GM21825 (cell line): ENCODE data around the gene POLR1D.
"Not testable (repeated sequence)": the region's sequence is repeated elsewhere in the genome, so short reads cannot be mapped to it uniquely, and the experiment has no call there.

ENCODE experiments used
- ATAC-seq: cut with Tn5 transposase; IDR thresholded peaks from one replicate; pipeline ENCODE4 v1.9.1; 2021; ENCODE audit warnings: mild to moderate bottlenecking, moderate library complexity; ENCODE audit not compliant: unreplicated experiment

The POLR1D gene

GRCh38 chr13:27613628-27614027, 8.1 kb upstream of the POLR1D start:
- no peak for ATAC-seq

DNA sequence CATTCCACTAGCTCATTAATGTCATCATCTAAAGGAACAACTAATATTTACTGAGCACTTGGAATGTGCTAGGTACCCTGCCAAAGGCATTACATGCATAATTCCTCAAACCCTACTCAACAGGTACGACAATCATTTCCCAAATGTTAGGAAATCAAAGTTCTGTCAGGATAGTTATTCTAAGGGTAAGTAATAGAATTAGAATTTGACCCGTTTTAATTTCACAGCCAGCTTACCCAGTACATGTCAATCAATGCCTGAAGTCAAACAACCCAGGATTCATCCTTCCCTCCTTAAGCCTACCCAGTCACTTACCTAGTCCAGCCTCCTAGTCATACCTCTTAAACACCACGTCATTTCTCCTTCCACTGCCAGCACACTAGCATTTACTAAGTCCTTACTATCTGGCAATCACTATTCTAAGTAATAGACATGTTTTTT, 3.8 kb upstream of the POLR1D start:
- ATAC-seq: no peak

DNA sequence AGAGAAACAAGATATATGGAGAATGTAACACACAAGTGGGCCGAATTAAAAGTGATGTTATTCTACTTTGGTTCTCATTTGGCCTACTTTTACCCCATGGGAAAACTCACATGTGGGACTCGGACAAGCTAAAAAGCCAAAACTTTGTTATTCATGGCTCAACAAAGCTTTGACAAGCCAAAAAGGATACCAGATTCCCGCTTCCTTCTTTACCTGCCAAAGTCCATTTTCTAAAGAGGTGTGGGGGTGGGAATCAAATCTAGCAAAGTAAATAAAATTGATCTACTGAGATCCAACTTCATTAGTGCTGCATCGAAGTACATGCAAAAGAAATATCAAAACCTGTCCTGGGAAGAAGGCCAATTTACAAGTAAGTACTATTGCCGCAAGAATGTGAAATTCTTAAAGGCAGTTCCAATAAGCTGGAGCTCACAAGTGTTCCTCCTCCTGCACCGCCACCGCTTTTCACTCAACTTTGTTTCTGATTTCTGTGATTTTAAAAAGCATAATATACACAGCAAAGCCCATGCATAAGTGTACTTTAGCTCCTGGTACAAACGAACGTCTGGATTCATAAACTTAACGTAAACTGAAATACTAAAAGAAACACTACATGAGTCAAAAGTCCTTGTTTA, 2.5 kb upstream of the POLR1D start:
- ATAC-seq: no peak

- ATAC-seq: peak; percentile 18
These were observed 1.8 kb upstream of the POLR1D start for GRCh38 chr13:27619728-27620376.

DNA sequence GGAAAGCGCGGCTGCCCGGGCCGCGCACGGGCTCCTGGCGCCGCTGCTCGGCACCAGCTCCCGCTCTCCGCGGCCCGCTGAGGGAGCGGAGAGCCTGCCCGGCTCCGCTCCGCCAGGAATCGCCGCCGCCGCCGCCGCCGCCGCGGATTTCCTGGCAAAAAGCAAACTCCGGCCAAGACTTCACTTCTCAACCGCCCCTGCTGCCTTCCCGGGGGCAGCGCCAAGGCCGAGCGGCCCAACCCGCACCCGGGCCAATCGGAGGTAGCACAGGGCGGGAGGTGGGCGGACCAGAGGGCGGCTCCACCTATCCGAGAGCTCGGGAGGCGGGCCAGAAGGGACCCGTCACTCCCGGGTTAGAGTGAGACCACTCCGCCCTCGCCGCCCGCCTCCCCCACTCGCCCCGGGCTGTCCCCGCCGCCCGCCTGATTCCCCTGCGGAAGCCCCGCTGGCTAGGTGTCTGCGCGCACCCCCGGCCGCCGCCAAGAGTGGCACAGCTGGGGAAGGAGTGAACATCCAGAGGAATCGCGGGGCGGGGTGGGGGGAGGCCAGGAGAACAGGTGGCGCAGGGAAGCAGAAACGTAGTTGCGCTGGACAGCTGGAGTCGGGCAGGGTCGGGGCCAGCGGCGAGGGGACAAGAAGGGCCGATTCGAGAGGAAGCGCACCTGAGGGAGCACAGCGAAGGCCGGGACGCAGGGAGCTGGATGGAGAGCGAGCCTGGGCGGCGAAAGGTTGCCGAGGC, 1.1 kb upstream of the POLR1D start, which contains the start of gene LNX2:
Gene LNX2, minus strand, starts transcription at position 153 of the 739 bp plus-strand sequence. CDS start 38,826 bp downstream, outside the sequence.
- ATAC-seq: peak; percentile 86

DNA sequence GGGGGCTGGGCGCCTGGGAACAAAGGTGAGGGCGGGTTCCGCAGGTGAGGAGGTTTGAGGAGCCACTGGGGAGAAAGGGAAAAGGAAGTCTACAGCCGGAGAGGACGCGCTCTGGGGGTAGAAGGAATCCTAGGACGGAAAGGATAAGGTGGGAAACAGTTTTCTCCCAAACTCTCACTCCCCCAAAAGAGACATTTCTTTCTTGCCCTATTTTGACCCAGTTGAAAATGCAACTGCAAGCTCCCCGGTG, 651 bp upstream of the POLR1D start:
- ATAC-seq: no peak

GRCh38 chr13:27622102-27622820, 569 bp downstream of the POLR1D start:
- no peak for ATAC-seq

- no peak for ATAC-seq
These were observed 1.2 kb downstream of the POLR1D start for GRCh38 chr13:27622881-27623280.

DNA sequence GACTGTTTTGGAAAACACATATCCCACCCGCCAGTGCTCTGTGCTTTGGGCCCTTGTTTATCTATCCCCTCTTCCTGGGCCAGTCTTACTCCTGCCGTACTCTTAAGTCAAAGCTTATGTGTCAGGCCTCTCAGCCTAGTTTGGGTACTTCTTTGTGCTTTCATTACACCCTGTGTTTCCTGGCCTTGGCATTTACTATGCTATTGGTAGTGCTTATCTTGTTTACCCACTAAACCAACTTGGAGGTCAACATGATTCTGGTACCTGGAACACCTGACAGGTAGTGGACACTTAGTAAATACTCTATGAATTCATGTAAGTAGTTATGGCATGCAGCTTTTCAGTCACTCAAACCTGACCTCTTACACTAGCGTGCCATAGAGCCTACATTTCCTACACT, 2.4 kb downstream of the POLR1D start:
- ATAC-seq: no peak

GRCh38 chr13:27625839-27626238, 4.1 kb downstream of the POLR1D start:
- ATAC-seq: no peak

DNA sequence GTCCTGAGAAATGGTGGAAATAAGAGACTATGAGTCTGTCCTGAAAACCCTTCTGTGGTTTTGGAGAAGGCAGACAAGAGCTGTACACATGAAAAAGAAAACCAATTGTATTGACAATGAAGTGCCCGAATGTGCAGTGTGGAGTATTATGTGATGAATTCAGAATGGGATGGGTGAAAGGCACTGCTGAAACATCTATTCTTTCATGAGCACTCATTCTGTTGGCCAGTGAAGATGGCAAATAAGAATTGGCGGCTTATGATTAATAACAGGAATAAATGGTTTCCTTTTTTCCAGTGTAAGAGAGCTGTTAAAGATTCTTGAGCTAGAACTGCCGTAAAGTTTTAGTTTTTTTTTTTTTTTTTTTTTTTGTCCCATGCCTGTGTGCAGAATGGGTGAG, 5.7 kb downstream of the POLR1D start:
- no peak for ATAC-seq

DNA sequence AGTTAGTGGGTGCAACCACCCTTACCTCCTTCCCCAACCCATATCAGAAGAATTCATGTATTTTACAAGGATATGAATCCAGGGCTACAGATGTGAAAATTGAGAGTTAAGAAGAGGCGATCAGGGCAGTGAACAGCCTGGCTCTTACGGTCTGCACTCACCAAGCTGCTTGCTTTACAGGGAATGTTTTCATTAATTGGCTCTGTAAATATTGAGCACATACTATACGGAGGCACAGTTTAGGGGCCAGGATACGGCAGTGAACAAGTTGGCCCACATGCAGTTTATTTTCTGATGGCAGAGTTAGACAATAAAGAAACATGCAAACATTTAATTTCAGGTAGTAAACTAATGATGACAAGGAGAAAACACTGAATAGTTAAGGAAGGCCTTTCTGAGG, 6.4 kb downstream of the POLR1D start:
- ATAC-seq: no peak

GRCh38 chr13:27628766-27629165, 7.1 kb downstream of the POLR1D start:
- not testable (repeated sequence) for ATAC-seq

- no peak for ATAC-seq
These were observed 9.5 kb downstream of the POLR1D start for GRCh38 chr13:27631156-27631555.

GRCh38 chr13:27631665-27632064, 10.0 kb downstream of the POLR1D start:
- no peak for ATAC-seq

GRCh38 chr13:27632214-27632613, 10.5 kb downstream of the POLR1D start:
- no peak for ATAC-seq

DNA sequence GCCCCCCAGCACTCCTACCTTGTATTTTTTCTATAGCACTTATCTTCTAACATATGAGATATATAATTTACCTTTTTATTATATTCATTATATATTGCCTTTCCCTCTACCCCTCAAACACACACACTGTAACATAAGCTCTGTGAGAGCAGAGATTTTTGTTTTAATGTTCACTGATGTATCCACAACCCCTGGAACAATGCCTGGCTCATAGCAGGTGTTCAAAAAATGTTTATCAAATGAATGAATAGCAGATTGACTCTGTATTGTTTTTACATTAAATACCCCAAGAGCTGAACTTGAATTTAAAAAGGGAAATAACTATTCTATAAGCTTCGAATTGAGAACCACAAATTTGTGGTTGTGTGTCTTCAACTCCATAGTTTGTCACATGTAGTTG, 11.0 kb downstream of the POLR1D start:
- ATAC-seq: no peak

- no peak for ATAC-seq
These were observed 12.5 kb downstream of the POLR1D start for GRCh38 chr13:27634231-27634630.

GRCh38 chr13:27634791-27635190, 13.1 kb downstream of the POLR1D start:
- ATAC-seq: no peak

DNA sequence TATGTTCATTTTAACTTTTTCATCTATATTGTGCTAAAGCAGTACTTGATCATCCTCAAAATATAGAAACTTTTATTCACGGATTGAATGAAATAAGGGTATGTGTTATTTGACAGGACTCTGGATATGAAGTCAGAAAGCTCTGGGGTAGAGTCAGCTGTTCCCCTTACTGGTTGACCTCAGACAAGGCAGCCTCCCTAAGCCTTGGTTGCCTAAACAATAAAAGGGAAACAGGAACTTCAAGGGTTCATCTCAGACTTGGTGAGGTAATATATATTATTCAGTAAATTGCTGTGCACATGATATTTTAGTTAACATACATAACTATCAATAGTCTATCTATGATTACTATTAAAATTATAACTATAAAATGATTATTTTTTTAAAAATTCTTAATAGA, 13.6 kb downstream of the POLR1D start:
- no peak for ATAC-seq

- ATAC-seq: no peak
These were observed 15.0 kb downstream of the POLR1D start for GRCh38 chr13:27636589-27637288.
